ENCODE data around the gene EGR1. TPM values are rescaled to one million over a fixed set of nuclear protein-coding genes. Genes with fewer than 3 reads are reported as not detected.

Gene EGR1
- total RNA-seq, 1 experiment from 2014 or later = 173 TPM

GRCh38 chr5:138460032-138460693 lies 5.1 kb upstream of the EGR1 start:
- CTCF ChIA-PET = interaction anchor here (1.3 kb wide), 1 partner anchor 44 kb away, joined by 3 read pairs; no protein-coding TSS in a partner anchor
- H3K4me3 ChIP-seq (replicated peaks in 1 of 2; ENCODE audit: low read depth in 1 of 2, low read length in 2 of 2) = no peak overlapping the region
- H3K36me3 ChIP-seq (ENCODE audit: control insufficient read depth in 1 of 2, insufficient read depth in 2 of 2, low read length in 2 of 2) = no peaks in the 10 kb centered on the region
- RAD21 ChIA-PET (ENCODE audit: low non-redundant PET in 1 of 2, low total read pairs in 2 of 2, uncharacterized antibody in 2 of 2, unreplicated experiment in 2 of 2) = no interaction called here
- H3K27ac ChIP-seq (ENCODE audit: low read depth, low read length) = no peak overlapping the region
- no peak for DNase-seq (ENCODE audit: low read depth, low spot score)
- no peaks in the 10 kb centered on the region for H3K9me3 ChIP-seq (ENCODE audit: control insufficient read depth in 1 of 2, insufficient read depth in 1 of 2, low read depth in 1 of 2, low read length in 2 of 2)
- no peak for ATAC-seq
- H3K4me1 ChIP-seq (ENCODE audit: control insufficient read depth in 1 of 2, insufficient read depth in 2 of 2, low read length in 2 of 2) = peaks cover 0 to 25% of the 10 kb centered on the region in 2 experiments; a peak in 3 of 4 replicates
- H3K27me3 ChIP-seq (ENCODE audit: insufficient read depth, low read length) = no peaks in the 10 kb centered on the region
- BruUV-seq (replicated peaks) = no TSS peak
- no peak overlapping the region for H3K9ac ChIP-seq (ENCODE audit: low read length)
- TF ChIP-seq ZFX (IDR thresholded peaks at IDR 0.05) = no peak
- intact Hi-C loops (cut with micrococcal nuclease) = no loop called here
- no peaks in the 10 kb centered on the region for H4K20me1 ChIP-seq (ENCODE audit: insufficient read depth)
- H2AFZ ChIP-seq (ENCODE audit: low read depth, low read length, poor library complexity, severe bottlenecking) = no peak overlapping the region
- no peak overlapping the region for H3K4me2 ChIP-seq (ENCODE audit: low read length)
- H3K9me2 ChIP-seq (ENCODE audit: insufficient read depth) = no peaks in the 10 kb centered on the region
- POLR2A ChIA-PET = no interaction called here
- H3K79me2 ChIP-seq (ENCODE audit: insufficient read depth, low read length) = no peaks in the 10 kb centered on the region

GRCh38 chr5:138461343-138462125 lies 3.7 kb upstream of the EGR1 start:
- BruUV-seq (replicated peaks) = no TSS peak
- DNase-seq (ENCODE audit: low read depth, low spot score) (no peak), ATAC-seq (no peak)
- Histone ChIP-seq H3K9me2 (ENCODE audit: insufficient read depth) (no peaks in the 10 kb centered on the region), H4K20me1 (ENCODE audit: insufficient read depth) (no peaks in the 10 kb centered on the region), H3K4me1 (ENCODE audit: control insufficient read depth in 1 of 2, insufficient read depth in 2 of 2, low read length in 2 of 2) (peaks cover 0 to 35% of the 10 kb centered on the region in 2 experiments; a peak in 3 of 4 replicates), H3K9me3 (ENCODE audit: control insufficient read depth in 1 of 2, insufficient read depth in 1 of 2, low read depth in 1 of 2, low read length in 2 of 2) (no peaks in the 10 kb centered on the region), H3K9ac (ENCODE audit: low read length) (no peak overlapping the region), H3K27me3 (ENCODE audit: insufficient read depth, low read length) (no peaks in the 10 kb centered on the region), H3K79me2 (ENCODE audit: insufficient read depth, low read length) (peaks cover 13% of the 10 kb centered on the region), H3K4me3 (replicated peaks in 1 of 2; ENCODE audit: low read depth in 1 of 2, low read length in 2 of 2) (no peak overlapping the region), H3K4me2 (ENCODE audit: low read length) (0 out of 2 replicates have a peak overlapping the region, but pooled peaks have one; percentile 6), H2AFZ (ENCODE audit: low read depth, low read length, poor library complexity, severe bottlenecking) (no peak overlapping the region), H3K27ac (ENCODE audit: low read depth, low read length) (no peak overlapping the region), H3K36me3 (ENCODE audit: control insufficient read depth in 1 of 2, insufficient read depth in 2 of 2, low read length in 2 of 2) (peaks cover 0 to 3% of the 10 kb centered on the region in 2 experiments; a peak in 1 of 4 replicates)
- intact Hi-C loops (cut with micrococcal nuclease) = no loop called here
- ChIA-PET POLR2A (interaction anchor here (1.0 kb wide), 1 partner anchor 12 kb away, joined by 3 read pairs; no protein-coding TSS in a partner anchor), RAD21 (ENCODE audit: low non-redundant PET in 1 of 2, low total read pairs in 2 of 2, uncharacterized antibody in 2 of 2, unreplicated experiment in 2 of 2) (no interaction called here), CTCF (interaction anchor here (1.5 to 1.7 kb wide), 2 partner anchors 11 to 42 kb away, joined by 6 to 8 read pairs; no protein-coding TSS in a partner anchor)
- TF ChIP-seq CTCF (IDR thresholded peaks at IDR 0.05 in 2 of 3, conservative IDR thresholded peaks at IDR 0.05 in 1 of 3; ENCODE audit: borderline replicate concordance in 1 of 3, insufficient read depth in 1 of 3, low read depth in 2 of 3, low read length in 2 of 3) = no peak
- no peak for TF ChIP-seq RAD21 (IDR thresholded peaks at IDR 0.05; ENCODE audit: low read depth)
- TF ChIP-seq REST (IDR thresholded peaks at IDR 0.05; ENCODE audit: low read depth) = no peak
- no peak for TF ChIP-seq ZBTB33 (IDR thresholded peaks at IDR 0.05; ENCODE audit: extremely low read depth, insufficient replicate concordance, low read length)
- TF ChIP-seq ZNF274 (IDR thresholded peaks at IDR 0.05; ENCODE audit: low read depth, low read length) = no peak
- TF ChIP-seq JUND (IDR thresholded peaks at IDR 0.05) = no peak
- no peak for TF ChIP-seq SRF (IDR thresholded peaks at IDR 0.05; ENCODE audit: low read depth)
